Neuron (in vitro differentiated cells): Measurements from ENCODE around the gene SHROOM3.
"Not testable (repeated sequence)": the region's sequence is repeated elsewhere in the genome, so short reads cannot be mapped to it uniquely, and the experiment has no call there.

Experiments used
- H2AFZ ChIP-seq: one replicate; pipeline ENCODE4 v1.6.1; 2013; ENCODE audit warnings: low read depth, mild to moderate bottlenecking, inconsistent platforms, low read length, moderate library complexity
- H3K27me3 ChIP-seq: one replicate; pipeline ENCODE4 v1.6.1; 2013; ENCODE audit warnings: low read length; ENCODE audit not compliant: insufficient read depth
- H3K36me3 ChIP-seq: one replicate; pipeline ENCODE4 v1.6.1; 2013; ENCODE audit warnings: low read length; ENCODE audit not compliant: insufficient read depth
- H3K4me1 ChIP-seq: one replicate; pipeline ENCODE4 v1.6.1; 2013; ENCODE audit warnings: low read length; ENCODE audit not compliant: insufficient read depth
- H3K4me3 ChIP-seq: 2 replicates; pipeline ENCODE4 v1.5.1; 2013; ENCODE audit warnings: mild to moderate bottlenecking, low read length, moderate library complexity
- H3K9me3 ChIP-seq: one replicate; pipeline ENCODE4 v1.6.1; 2013; ENCODE audit warnings: low read length

SHROOM3 gene

DNA sequence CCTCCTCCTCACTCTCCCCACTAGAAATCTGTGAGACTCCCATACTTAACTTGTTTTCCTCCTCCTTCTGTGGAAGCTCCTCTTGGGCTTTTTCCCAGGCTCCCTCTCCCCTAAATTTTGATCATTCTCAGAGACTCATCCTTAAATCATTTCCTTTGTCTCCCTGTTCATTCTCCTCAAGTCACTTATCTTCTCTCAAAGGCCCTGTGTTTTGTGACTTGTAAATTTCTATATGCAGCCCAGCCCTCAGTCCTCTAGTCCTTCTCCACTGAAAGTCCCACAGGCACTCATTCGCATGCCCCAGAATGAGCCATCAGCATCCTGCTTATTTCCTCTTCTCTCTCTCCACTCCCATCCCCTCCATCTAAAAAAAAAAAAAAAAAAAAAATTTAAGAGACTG lies 291.1 kb downstream of the SHROOM3 start:
- H3K4me1 ChIP-seq = peaks cover 14% of the 10 kb centered on the region
- H3K9me3 ChIP-seq = no peaks in the 10 kb centered on the region
- H2AFZ ChIP-seq = no peak overlapping the region
- peaks cover 14% of the 10 kb centered on the region for H3K36me3 ChIP-seq
- no peaks in the 10 kb centered on the region for H3K27me3 ChIP-seq
- H3K4me3 ChIP-seq = no peak overlapping the region

DNA sequence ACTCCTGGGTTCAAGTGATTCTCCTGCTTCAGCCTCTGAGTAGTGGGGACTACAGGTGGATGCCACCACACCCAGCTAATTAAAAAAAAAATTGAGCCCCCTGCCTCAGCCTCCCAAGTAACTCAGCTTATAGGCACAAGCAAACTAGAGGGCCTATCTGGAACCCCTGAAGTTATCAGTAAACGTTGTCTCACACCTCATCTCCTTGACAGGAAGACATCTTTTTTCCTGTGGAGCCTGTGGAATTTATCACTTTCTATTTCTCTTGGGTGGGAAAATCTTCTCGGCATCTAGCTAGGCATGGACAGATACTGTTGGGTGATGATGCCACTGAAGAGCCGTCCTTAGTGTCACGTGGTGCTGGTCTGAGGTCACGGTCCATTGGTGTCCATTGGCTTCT lies 291.6 kb downstream of the SHROOM3 start:
- Histone ChIP-seq H3K4me3 (no peak overlapping the region), H3K36me3 (peaks cover 15% of the 10 kb centered on the region), H3K4me1 (peaks cover 14% of the 10 kb centered on the region), H3K27me3 (no peaks in the 10 kb centered on the region), H2AFZ (no peak overlapping the region), H3K9me3 (no peaks in the 10 kb centered on the region)

DNA sequence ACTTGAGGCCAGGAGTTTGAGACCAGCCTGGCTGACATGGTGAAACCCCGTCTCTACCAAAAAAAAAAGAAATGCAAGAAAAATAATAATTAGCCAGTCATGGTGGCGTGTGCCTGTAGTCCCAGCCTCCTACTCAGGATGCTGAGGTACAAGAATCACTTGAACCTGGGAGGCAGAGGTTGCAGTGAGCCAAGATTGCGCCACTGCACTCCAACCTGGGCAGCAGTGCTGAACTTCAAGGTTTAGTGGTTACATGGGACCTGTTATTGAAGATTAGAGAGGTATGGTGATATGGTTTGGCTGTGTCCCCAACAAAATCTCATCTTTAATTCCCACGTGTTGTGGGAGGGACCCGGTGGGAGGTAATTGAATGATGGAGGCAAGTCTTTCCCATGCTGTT lies 292.9 kb downstream of the SHROOM3 start:
- H3K27me3 ChIP-seq, H2AFZ ChIP-seq, H3K9me3 ChIP-seq, H3K4me3 ChIP-seq: not testable (repeated sequence)
- Histone ChIP-seq H3K36me3 (peaks cover 23% of the 10 kb centered on the region), H3K4me1 (peaks cover 14% of the 10 kb centered on the region)

DNA sequence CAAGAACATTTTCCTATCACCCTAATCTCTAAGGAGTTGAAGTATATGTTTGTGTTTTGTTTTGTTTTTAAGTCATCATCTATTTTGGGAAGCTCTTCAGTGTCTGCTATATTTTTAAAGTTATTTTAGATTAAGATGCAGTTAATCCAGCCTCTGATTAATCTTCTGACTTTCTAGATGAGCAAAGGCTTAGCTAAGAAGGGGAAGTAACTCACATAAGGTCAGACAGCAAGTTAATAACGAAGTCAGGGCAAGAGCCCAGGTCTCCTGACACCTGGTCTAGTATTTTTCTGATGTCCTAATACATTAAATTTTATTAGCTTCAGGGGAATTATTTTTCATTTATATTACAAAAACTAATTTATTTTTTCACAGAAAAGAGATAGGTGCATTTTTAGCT lies 294.4 kb downstream of the SHROOM3 start:
- no peaks in the 10 kb centered on the region for H3K27me3 ChIP-seq

DNA sequence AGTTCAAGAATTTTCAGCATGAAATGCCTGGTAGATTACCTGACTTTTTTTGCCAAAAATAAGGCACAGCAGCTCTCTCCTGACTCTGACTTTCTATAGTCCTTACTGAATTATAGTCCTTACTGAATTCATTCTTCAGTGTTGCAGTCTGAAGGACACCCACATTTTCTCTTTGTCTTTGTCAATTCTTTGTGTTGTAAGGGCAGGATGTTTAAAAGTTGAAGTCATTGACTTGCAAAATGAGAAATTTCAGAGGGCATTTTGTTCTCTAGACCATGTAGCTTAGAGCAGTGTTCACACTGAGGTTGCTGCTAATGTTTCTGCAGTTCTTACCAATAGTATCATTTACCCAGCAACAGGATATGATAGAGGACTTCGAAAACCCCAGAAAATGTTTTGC lies 295.0 kb downstream of the SHROOM3 start:
- H3K4me3 ChIP-seq = no peak overlapping the region
- H3K27me3 ChIP-seq = no peaks in the 10 kb centered on the region
- no peak overlapping the region for H2AFZ ChIP-seq
- H3K9me3 ChIP-seq = no peaks in the 10 kb centered on the region
- peaks cover 28% of the 10 kb centered on the region for H3K36me3 ChIP-seq
- peaks cover 9% of the 10 kb centered on the region for H3K4me1 ChIP-seq

More for the DNA sequence above, 294.4 kb downstream of the SHROOM3 start:
- Histone ChIP-seq H3K9me3 (no peaks in the 10 kb centered on the region), H3K36me3 (peaks cover 28% of the 10 kb centered on the region), H3K4me1 (peaks cover 9% of the 10 kb centered on the region), H2AFZ (no peak overlapping the region), H3K4me3 (no peak overlapping the region)

DNA sequence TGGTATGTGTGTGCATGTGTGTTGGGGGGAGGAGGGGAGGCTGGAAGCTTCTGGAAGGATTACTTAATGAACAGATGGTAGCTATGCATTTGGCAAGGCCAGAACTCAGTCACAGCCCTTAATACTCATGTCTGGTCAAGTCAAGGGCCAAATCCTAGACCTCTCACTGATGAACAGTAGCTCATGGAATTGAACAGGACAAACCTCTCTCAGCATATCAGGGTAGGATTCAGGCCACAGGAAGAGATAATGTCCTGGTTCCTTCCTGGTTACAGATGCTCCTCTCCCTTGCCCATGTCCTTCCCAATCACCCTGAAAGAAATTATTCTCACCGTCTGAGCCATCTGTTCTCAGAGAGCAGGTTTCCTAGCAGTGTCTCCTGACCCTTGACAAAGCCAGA lies 297.2 kb downstream of the SHROOM3 start:
- Histone ChIP-seq H3K27me3 (no peaks in the 10 kb centered on the region), H3K36me3 (peaks cover 27% of the 10 kb centered on the region), H3K4me1 (peaks cover 17% of the 10 kb centered on the region), H3K4me3 (no peak overlapping the region), H2AFZ (no peak overlapping the region), H3K9me3 (no peaks in the 10 kb centered on the region)

DNA sequence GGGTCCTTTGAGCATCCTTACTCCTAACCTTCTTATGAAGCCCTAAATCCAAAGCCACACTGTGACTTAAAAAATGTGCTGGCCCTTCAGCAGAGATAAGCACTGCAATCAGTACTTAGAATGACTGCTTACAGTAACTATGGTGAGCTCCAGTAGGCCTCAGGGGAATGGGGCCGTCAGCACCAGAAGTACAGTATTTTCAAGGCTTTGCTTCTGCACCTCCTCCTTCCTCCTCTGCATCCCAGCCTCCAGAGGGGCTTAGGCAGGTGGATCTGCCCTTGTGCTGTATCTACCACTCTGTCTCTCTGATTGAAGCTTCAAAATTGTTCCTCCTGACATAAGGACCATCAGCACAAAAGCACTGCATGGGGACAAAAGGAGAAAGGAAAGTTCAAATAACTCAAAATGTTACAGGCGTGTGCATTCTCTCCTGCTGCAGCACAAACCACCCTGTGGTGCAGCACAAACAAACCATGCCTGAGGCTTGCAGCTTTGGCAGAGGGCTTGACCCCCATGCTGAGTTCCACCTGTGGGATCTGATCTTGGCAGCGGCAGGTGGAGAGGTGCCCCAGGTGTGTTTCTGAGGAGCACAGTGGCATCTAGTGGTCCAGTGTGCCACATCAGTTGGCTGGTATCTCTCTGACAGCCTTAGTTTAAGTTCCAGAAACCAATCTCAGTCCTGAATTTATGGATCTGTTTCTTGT lies 298.2 kb downstream of the SHROOM3 start:
- H3K27me3 ChIP-seq = no peaks in the 10 kb centered on the region
- H3K9me3 ChIP-seq = no peaks in the 10 kb centered on the region
- no peak overlapping the region for H2AFZ ChIP-seq
- peaks cover 29% of the 10 kb centered on the region for H3K36me3 ChIP-seq
- H3K4me3 ChIP-seq = no peak overlapping the region
- peaks cover 19% of the 10 kb centered on the region for H3K4me1 ChIP-seq

DNA sequence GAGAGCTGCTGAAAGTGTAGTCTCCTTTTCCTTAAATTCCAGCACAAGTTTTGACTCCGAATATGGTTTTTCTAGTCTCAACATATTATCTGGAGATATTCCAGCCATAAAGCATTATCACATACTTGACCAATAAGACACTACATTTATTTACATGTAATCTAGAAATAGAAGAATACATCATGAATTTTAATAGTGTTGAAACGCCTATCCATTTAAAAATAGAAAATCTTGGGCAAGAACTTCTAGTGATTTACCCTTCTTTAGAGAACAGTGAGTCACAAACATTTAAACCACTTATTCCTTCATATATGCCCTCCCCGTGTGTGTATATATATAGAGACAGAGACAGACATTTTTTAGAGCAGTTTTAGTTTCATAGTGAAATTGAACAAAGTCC lies 301.4 kb downstream of the SHROOM3 start:
- Histone ChIP-seq H3K27me3 (no peaks in the 10 kb centered on the region), H3K9me3 (peaks cover 2% of the 10 kb centered on the region), H3K4me1 (peaks cover 10% of the 10 kb centered on the region), H2AFZ (no peak overlapping the region), H3K4me3 (no peak overlapping the region), H3K36me3 (peaks cover 61% of the 10 kb centered on the region)

DNA sequence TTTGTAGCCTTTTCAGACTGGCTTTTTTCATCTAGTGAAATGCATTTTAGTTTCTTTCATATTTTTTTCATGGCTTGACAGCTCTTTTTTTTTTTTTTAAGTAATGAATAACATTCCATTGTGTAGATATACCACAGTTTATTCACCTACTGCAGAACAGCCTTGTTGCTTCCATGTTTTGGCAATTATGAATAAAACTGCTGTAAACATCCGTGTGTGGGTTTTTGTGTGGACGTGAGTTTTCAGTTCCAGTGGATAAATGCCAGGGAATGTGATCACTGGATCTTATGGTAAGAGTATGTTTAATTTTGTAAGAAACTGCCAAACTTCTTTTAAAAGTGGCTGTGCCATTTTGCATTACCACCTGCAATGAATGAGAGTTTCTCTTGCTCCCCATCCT lies 302.2 kb downstream of the SHROOM3 start:
- Histone ChIP-seq H3K36me3 (peaks cover 62% of the 10 kb centered on the region), H3K4me1 (peaks cover 10% of the 10 kb centered on the region), H3K9me3 (peaks cover 2% of the 10 kb centered on the region), H3K27me3 (no peaks in the 10 kb centered on the region), H2AFZ (no peak overlapping the region), H3K4me3 (no peak overlapping the region)

DNA sequence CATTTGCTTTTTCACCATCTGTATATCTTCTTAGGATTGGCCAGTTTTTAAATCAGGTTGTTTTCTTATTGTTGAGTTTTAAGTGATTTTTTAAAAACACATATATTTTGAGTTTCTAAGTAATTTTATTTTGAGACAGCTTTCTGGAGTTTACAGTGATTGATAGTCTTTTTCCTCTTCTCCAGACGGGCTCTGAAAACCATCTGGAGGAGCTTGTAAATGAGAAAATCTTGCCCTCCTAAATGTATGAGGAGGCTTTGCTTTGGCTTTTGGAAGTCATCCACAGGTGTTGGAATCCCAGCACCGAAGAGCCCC lies 302.7 kb downstream of the SHROOM3 start:
- no peaks in the 10 kb centered on the region for H3K27me3 ChIP-seq
- H3K4me1 ChIP-seq = peaks cover 14% of the 10 kb centered on the region
- H2AFZ ChIP-seq = no peak overlapping the region
- no peak overlapping the region for H3K4me3 ChIP-seq
- peaks cover 2% of the 10 kb centered on the region for H3K9me3 ChIP-seq
- peaks cover 61% of the 10 kb centered on the region for H3K36me3 ChIP-seq

DNA sequence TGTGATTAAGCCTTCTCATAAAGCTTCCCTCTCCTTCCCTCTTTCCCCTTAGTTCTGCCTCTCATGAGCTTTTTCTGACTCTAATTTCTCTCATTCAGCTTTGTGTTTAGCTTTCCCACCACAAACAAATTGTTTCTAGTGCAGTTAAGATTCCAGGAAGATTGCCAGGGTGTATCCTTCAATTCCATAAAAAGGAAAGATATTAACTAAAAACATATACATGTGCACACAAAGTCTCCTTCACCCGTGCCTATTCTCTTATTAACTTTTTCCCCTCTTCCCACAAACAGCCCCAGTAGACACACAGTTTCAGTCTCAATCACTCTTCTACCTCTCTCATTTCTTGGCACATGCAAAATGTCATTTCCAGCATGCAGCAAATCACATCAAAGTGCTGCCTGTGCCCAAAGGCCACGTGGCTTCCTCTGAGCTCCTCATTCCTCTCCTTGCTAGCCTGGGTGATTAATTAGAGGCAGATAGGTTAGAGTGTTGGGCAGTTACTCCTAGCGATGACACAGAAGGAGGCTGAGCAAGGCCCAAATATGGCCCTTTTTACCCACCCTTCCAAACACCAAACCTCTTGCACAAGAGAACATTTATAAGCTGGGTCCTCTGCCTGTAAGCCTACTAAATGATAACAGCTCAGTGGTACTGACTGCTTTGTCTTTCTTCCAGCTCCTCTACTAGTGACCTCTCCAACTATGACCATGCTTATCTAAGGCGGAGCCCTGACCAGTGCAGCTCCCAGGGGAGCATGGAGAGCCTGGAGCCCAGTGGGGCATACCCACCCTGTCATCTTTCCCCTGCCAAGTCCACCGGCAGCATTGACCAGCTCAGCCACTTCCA lies 303.3 kb downstream of the SHROOM3 start:
- peaks cover 59% of the 10 kb centered on the region for H3K36me3 ChIP-seq
- H3K27me3 ChIP-seq = no peaks in the 10 kb centered on the region
- H3K4me3 ChIP-seq = no peak overlapping the region

DNA sequence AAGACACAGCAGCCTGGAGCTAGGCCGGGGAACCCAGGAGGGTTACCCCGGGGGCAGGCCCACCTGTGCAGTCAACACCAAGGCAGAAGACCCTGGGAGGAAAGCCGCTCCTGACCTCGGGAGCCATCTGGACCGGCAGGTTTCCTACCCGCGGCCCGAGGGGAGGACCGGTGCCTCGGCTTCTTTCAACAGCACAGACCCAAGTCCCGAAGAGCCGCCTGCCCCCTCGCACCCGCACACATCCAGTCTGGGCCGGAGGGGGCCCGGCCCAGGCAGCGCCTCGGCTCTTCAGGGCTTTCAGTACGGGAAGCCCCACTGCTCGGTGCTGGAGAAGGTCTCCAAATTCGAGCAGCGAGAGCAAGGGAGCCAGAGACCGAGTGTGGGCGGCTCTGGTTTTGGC lies 305.2 kb downstream of the SHROOM3 start:
- H3K36me3 ChIP-seq = peaks cover 63% of the 10 kb centered on the region
- peaks cover 2% of the 10 kb centered on the region for H3K9me3 ChIP-seq
- no peak overlapping the region for H2AFZ ChIP-seq
- no peak overlapping the region for H3K4me3 ChIP-seq
- peaks cover 24% of the 10 kb centered on the region for H3K4me1 ChIP-seq
- H3K27me3 ChIP-seq = no peaks in the 10 kb centered on the region

More for the DNA sequence above, 303.3 kb downstream of the SHROOM3 start:
- H2AFZ ChIP-seq = no peak overlapping the region
- peaks cover 18% of the 10 kb centered on the region for H3K4me1 ChIP-seq
- H3K9me3 ChIP-seq = peaks cover 2% of the 10 kb centered on the region

DNA sequence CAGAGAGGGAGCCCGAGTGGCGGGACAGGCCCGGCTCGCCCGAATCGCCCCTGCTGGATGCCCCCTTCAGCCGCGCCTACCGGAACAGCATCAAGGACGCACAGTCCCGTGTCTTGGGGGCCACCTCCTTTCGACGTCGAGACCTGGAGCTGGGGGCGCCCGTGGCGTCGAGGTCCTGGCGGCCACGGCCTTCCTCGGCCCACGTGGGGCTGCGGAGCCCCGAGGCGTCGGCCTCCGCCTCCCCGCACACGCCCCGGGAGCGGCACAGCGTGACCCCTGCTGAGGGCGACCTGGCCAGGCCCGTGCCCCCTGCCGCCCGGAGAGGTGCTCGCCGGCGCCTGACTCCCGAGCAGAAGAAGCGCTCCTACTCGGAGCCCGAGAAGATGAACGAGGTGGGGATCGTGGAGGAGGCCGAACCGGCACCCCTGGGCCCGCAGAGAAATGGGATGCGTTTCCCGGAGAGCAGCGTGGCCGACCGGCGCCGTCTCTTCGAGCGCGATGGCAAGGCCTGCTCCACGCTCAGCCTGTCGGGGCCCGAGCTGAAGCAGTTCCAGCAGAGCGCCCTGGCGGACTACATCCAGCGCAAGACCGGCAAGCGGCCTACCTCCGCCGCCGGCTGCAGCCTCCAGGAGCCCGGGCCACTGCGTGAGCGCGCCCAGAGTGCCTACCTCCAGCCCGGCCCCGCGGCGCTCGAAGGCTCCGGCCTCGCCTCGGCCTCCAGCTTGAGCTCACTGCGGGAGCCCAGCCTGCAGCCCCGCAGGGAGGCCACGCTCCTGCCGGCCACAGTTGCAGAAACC lies 306.0 kb downstream of the SHROOM3 start:
- H3K36me3 ChIP-seq = peaks cover 67% of the 10 kb centered on the region
- H3K4me1 ChIP-seq = peaks cover 24% of the 10 kb centered on the region
- H3K4me3 ChIP-seq = no peak overlapping the region
- H3K9me3 ChIP-seq = peaks cover 2% of the 10 kb centered on the region
- H2AFZ ChIP-seq = no peak overlapping the region
- no peaks in the 10 kb centered on the region for H3K27me3 ChIP-seq
